GM23248 (cell line): ENCODE results near the gene KCNG2. TPM values are rescaled to one million over a fixed set of nuclear protein-coding genes. Genes with fewer than 3 reads are reported as not detected.

Experiments used
- DNase-seq: peaks from one replicate; pipeline ENCODE4 v3.0.0-alpha.2; 2015
- H2AFZ ChIP-seq: fragments of 200-600 bp; sonication (generic); 2 replicates; pipeline ENCODE4 v1.6.1; 2016; ENCODE audit warnings: antibody characterized with exemption
- H3F3A ChIP-seq: fragments of 200-600 bp; sonication (generic); 2 replicates; pipeline ENCODE4 v1.6.1; 2016; ENCODE audit warnings: mild to moderate bottlenecking, antibody characterized with exemption, mixed run types; ENCODE audit not compliant: insufficient read depth
- H3K27ac ChIP-seq: fragments of 200-600 bp; sonication (generic); 2 replicates; pipeline ENCODE4 v1.5.1; 2016; ENCODE audit warnings: mild to moderate bottlenecking
- H3K27me3 ChIP-seq: fragments of 200-600 bp; sonication (generic); replicated peaks from 2 replicates; pipeline ENCODE4 v1.6.1; 2016; ENCODE audit warnings: mild to moderate bottlenecking; ENCODE audit not compliant: insufficient read depth
- H3K36me3 ChIP-seq: fragments of 200-600 bp; sonication (generic); 2 replicates; pipeline ENCODE4 v1.6.1; 2016; ENCODE audit warnings: low read depth, mild to moderate bottlenecking
- H3K4me1 ChIP-seq: fragments of 200-600 bp; sonication (generic); 2 replicates; pipeline ENCODE4 v1.6.1; 2016; ENCODE audit warnings: mild to moderate bottlenecking; ENCODE audit not compliant: insufficient read depth
- H3K4me2 ChIP-seq: fragments of 200-600 bp; sonication (generic); one replicate; pipeline ENCODE4 v1.6.1; 2016; ENCODE audit warnings: mild to moderate bottlenecking; ENCODE audit not compliant: unreplicated experiment
- H3K4me3 ChIP-seq: fragments of 200-600 bp; sonication (generic); 2 replicates; pipeline ENCODE4 v1.5.1; 2016; ENCODE audit warnings: mild to moderate bottlenecking
- H3K79me2 ChIP-seq: fragments of 200-600 bp; sonication (generic); 2 replicates; pipeline ENCODE4 v1.6.1; 2016; ENCODE audit warnings: mild to moderate bottlenecking; ENCODE audit not compliant: insufficient read depth
- H3K9ac ChIP-seq: fragments of 200-600 bp; sonication (generic); 2 replicates; pipeline ENCODE4 v1.6.1; 2016; ENCODE audit warnings: mild to moderate bottlenecking
- H3K9me2 ChIP-seq: fragments of 200-600 bp; sonication (generic); 2 replicates; pipeline ENCODE4 v1.6.1; 2016; ENCODE audit warnings: mixed run types, mild to moderate bottlenecking, moderate library complexity; ENCODE audit not compliant: insufficient read depth
- H3K9me3 ChIP-seq: fragments of 200-600 bp; sonication (generic); one replicate; pipeline ENCODE4 v1.6.1; 2017; ENCODE audit warnings: low read depth
- H4K20me1 ChIP-seq: fragments of 200-600 bp; sonication (generic); 2 replicates; pipeline ENCODE4 v1.6.0; 2016; ENCODE audit not compliant: insufficient read depth
- EZH2 ChIP-seq: fragments of 200-600 bp; sonication (generic); IDR thresholded peaks from 2 replicates; pipeline ENCODE4 v1.6.1; 2018; ENCODE audit warnings: antibody characterized with exemption, mild to moderate bottlenecking; ENCODE audit not compliant: insufficient read depth, poor library complexity, severe bottlenecking
- EZH2phosphoT487 ChIP-seq: fragments of 200-600 bp; sonication (generic); IDR thresholded peaks from 2 replicates; pipeline ENCODE4 v1.6.1; 2018; ENCODE audit warnings: antibody characterized with exemption, moderate library complexity, mild to moderate bottlenecking, low read depth; ENCODE audit not compliant: insufficient read depth
- WGBS, 2 experiments: methylation state at CpG; one replicate each; pipeline ENCODE4 v1.1.6; 2015 to 2017; ENCODE audit warnings: low lambda C conversion rate in 2 of 2, low coverage in 1 of 2; ENCODE audit errors: missing lambda C conversion rate in 2 of 2; 5-methylcytosine and 5-hydroxymethylcytosine counted together
- in situ Hi-C: fragments of 300-500 bp; cut with MboI; formaldehyde crosslinking; loops from 2 replicates; pipeline ENCODE4 v1.15.0; 2020
- polyA plus RNA-seq: library from polyadenylated mRNA; unstranded; fragments of >200 nt; fragmentation: Nextera tagmentation; extraction: Ambion mirVana; gene quantifications from 2 replicates; pipeline ENCODE4 v1.2.1, GENCODE V29; 2016
- total RNA-seq: library from RNA; depleted of rRNA; stranded (reverse); fragments of >200 nt; shearing (Covaris generic); gene quantifications from 2 replicates; pipeline ENCODE4 v1.2.3, GENCODE V29; 2014

Gene KCNG2
- total and polyA plus RNA-seq, 2 experiments from 2014 or later: not detected

- TF ChIP-seq EZH2phosphoT487 (no peak), EZH2 (no peak)
- Histone ChIP-seq H3F3A (no peaks in the 10 kb centered on the region), H3K9me3 (no peaks in the 10 kb centered on the region), H3K4me2 (no peak overlapping the region), H3K27me3 (no peaks in the 10 kb centered on the region), H2AFZ (no peak overlapping the region), H3K9me2 (no peaks in the 10 kb centered on the region), H3K4me1 (peaks cover 3% of the 10 kb centered on the region; the same call in 1 of the 2 replicates), H4K20me1 (peaks cover 4% of the 10 kb centered on the region; the same call in 1 of the 2 replicates), H3K27ac (no peak overlapping the region), H3K4me3 (no peak overlapping the region), H3K79me2 (peaks cover 99% of the 10 kb centered on the region), H3K36me3 (0 out of 2 replicates have a peak, but pooled peaks cover 4% of the 10 kb centered on the region), H3K9ac (no peak overlapping the region)
- 89 to 90% methylated on average over 16 of the region's 16 CpGs for WGBS, 2 experiments
- in situ Hi-C loops: no loop called here
- DNase-seq: no peak
Measured at GRCh38 chr18:79941473-79942119, 143.9 kb downstream of the KCNG2 start.

- H3K9me2 ChIP-seq: no peaks in the 10 kb centered on the region
- H3K36me3 ChIP-seq: 0 out of 2 replicates have a peak, but pooled peaks cover 4% of the 10 kb centered on the region
- no peak overlapping the region for H3K9ac ChIP-seq
- H3K27me3 ChIP-seq: no peaks in the 10 kb centered on the region
- TF ChIP-seq EZH2: no peak
- TF ChIP-seq EZH2phosphoT487: no peak
- DNase-seq: no peak
- no peak overlapping the region for H2AFZ ChIP-seq
- no peaks in the 10 kb centered on the region for H3F3A ChIP-seq
- H3K4me3 ChIP-seq: no peak overlapping the region
- H3K4me2 ChIP-seq: no peak overlapping the region
- peaks cover 8% of the 10 kb centered on the region; the same call in 1 of the 2 replicates for H3K4me1 ChIP-seq
- H3K79me2 ChIP-seq: peaks cover 99% of the 10 kb centered on the region
- no peaks in the 10 kb centered on the region for H3K9me3 ChIP-seq
- 89 to 90% methylated on average over 7 of the region's 7 CpGs for WGBS, 2 experiments
- in situ Hi-C loops: no loop called here
- peaks cover 4% of the 10 kb centered on the region; the same call in 1 of the 2 replicates for H4K20me1 ChIP-seq
- no peak overlapping the region for H3K27ac ChIP-seq
Measured at GRCh38 chr18:79942211-79942610, 144.5 kb downstream of the KCNG2 start.

DNA sequence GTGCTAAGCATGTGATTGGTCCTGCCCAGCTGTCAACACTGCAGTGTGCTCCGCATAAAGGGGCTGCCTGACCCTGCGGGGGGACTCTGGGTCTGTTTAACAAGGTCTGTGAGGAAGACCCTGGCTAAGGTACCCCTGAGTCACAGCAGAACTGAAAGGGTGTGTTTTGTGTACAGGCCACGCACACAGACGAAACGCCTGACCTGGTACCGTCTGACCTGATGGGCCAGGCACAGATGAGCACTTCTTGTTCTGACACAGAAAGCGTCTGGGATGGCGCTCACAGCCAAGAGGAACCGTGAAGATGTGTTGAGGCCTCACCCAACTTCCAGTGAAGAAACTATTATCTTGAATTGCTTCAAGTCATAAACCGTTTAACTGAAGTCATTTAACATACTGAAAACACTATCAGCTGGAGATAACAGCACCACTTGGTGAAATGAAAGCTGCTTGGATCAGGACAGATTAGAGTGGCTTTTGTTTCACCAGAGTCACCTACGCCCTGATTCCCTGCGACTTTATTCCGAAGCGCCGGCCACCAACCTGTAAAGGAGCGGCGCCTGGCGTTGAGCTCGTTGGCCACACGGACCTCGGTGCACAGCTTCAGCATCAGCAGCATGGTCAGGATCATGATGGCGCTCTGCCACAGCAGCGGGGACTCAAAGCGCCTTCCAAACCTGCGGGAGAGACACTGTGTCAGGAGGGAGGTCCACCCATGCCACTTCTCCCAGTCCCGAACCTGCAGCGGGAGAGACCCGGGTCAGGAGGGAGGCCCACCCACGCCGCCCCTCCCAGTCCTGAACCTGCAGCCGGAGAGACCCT lies 145.3 kb downstream of the KCNG2 start:
- no peak overlapping the region for H3K4me3 ChIP-seq
- TF ChIP-seq EZH2phosphoT487 (no peak), EZH2 (no peak)
- in situ Hi-C loops: no loop called here
- no peak overlapping the region for H2AFZ ChIP-seq
- H4K20me1 ChIP-seq: no peaks in the 10 kb centered on the region
- 0 out of 2 replicates have a peak, but pooled peaks cover 4% of the 10 kb centered on the region for H3K36me3 ChIP-seq
- peaks cover 97% of the 10 kb centered on the region for H3K79me2 ChIP-seq
- no peaks in the 10 kb centered on the region for H3F3A ChIP-seq
- H3K9ac ChIP-seq: no peak overlapping the region
- WGBS, 2 experiments: 87 to 88% methylated on average over 27 to 31 of the region's 31 CpGs
- no peak overlapping the region for H3K27ac ChIP-seq
- no peak overlapping the region for H3K4me2 ChIP-seq
- H3K27me3 ChIP-seq: no peaks in the 10 kb centered on the region
- no peaks in the 10 kb centered on the region for H3K9me2 ChIP-seq
- H3K4me1 ChIP-seq: peaks cover 9% of the 10 kb centered on the region; the same call in 1 of the 2 replicates
- no peak for DNase-seq
- H3K9me3 ChIP-seq: no peaks in the 10 kb centered on the region

- H3F3A ChIP-seq: no peaks in the 10 kb centered on the region
- H3K4me3 ChIP-seq: no peak overlapping the region
- TF ChIP-seq EZH2phosphoT487: no peak
- TF ChIP-seq EZH2: no peak
- in situ Hi-C loops: no loop called here
- H3K27me3 ChIP-seq: no peaks in the 10 kb centered on the region
- H3K79me2 ChIP-seq: peaks cover 97% of the 10 kb centered on the region
- WGBS, 2 experiments: 88% methylated on average over 9 to 20 of the region's 20 CpGs
- H3K9me3 ChIP-seq: no peaks in the 10 kb centered on the region
- no peak overlapping the region for H3K4me2 ChIP-seq
- no peak for DNase-seq
- no peaks in the 10 kb centered on the region for H3K9me2 ChIP-seq
- 0 out of 2 replicates have a peak, but pooled peaks cover 4% of the 10 kb centered on the region for H3K36me3 ChIP-seq
- peaks cover 9% of the 10 kb centered on the region; the same call in 1 of the 2 replicates for H3K4me1 ChIP-seq
- H2AFZ ChIP-seq: no peak overlapping the region
- no peak overlapping the region for H3K9ac ChIP-seq
- no peak overlapping the region for H3K27ac ChIP-seq
- H4K20me1 ChIP-seq: no peaks in the 10 kb centered on the region
Measured at GRCh38 chr18:79943608-79944125, 145.9 kb downstream of the KCNG2 start.
